Activated CD4-positive, alpha-beta T cell treated with anti-CD3 and anti-CD28 coated beads for 4 hours (primary cell): ENCODE data around the gene HAPSTR1.

ENCODE experiments used
- DNase-seq, 2 donors: peaks; one replicate each; pipeline ENCODE4 v3.0.0-alpha.2; 2020

Gene HAPSTR1

GRCh38 chr16:9124444-9124843 is 33.0 kb downstream of the HAPSTR1 start:
- no peak for DNase-seq

- no peak for DNase-seq
Observed at GRCh38 chr16:9124908-9125584, 33.6 kb downstream of the HAPSTR1 start.

- DNase-seq, result no peak
Observed at GRCh38 chr16:9125658-9126505, 34.4 kb downstream of the HAPSTR1 start.

- DNase-seq, result no peak
Observed at GRCh38 chr16:9126609-9127008, 35.2 kb downstream of the HAPSTR1 start.

- no peak for DNase-seq
Observed at GRCh38 chr16:9128346-9129342, 37.2 kb downstream of the HAPSTR1 start.

GRCh38 chr16:9134306-9134705 is 42.9 kb downstream of the HAPSTR1 start:
- no peak for DNase-seq

- peak; percentile 57 to 61 for DNase-seq
Observed at GRCh38 chr16:9134739-9135138, 43.3 kb downstream of the HAPSTR1 start.

- DNase-seq, result no peak
Observed at GRCh38 chr16:9135797-9136196, 44.4 kb downstream of the HAPSTR1 start.

GRCh38 chr16:9136596-9136995 is 45.2 kb downstream of the HAPSTR1 start:
- DNase-seq, result no peak

- no peak for DNase-seq
Observed at GRCh38 chr16:9138021-9138680, 46.7 kb downstream of the HAPSTR1 start.

GRCh38 chr16:9138731-9139501 is 47.5 kb downstream of the HAPSTR1 start:
- peak; percentile 68 to 70 for DNase-seq

- no peak for DNase-seq
Observed at GRCh38 chr16:9139965-9140364, 48.5 kb downstream of the HAPSTR1 start.
